Forelimb muscle (tissue), 1 donor: Measurements from ENCODE around the gene EPB41L4A. TPM values are rescaled to one million over a fixed set of nuclear protein-coding genes. Genes with fewer than 3 reads are reported as not detected.

Experiments
- DNase-seq: peaks from one replicate; pipeline ENCODE4 v3.0.0-alpha.2; 2013; ENCODE audit warnings: low read depth
- polyA plus RNA-seq: library from polyadenylated mRNA; unstranded; fragments of 120-200 nt; gene quantifications from one replicate; pipeline ENCODE4 v1.2.1, GENCODE V29; 2013; ENCODE audit not compliant: insufficient read length

The EPB41L4A gene
- polyA plus RNA-seq, 1 donor, result 5.2 TPM

- DNase-seq, result no peak
These were observed 62.7 kb downstream of the EPB41L4A start for GRCh38 chr5:112356178-112356956.

DNA sequence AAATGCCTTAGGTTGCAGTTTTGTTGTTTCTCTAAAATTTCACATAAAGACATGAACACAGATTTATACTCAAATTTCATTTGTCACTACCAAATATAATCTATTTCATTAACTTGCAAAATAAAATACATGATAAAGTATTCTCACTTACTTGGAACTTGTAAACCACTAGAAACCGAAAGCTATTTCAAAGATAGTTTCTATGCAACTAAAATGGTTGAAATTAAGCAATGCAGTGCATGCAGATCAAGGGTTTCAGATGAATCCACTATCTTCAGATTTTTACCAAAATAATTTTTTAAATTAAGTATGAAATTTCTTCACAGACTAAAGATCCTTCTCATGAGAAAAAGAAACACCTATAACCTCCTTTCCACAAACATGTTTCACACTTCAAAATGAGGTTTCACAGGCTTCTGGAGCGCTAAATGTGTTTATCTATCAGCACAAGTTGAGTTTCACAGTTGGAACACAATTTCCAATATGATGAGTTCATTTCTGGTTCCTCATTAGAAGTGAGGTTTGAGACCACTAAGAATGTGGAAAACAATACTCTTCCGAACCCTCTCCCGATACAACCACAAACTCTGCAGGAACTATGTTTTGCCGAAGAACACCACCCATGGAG lies 63.9 kb downstream of the EPB41L4A start:
- DNase-seq, result no peak

DNA sequence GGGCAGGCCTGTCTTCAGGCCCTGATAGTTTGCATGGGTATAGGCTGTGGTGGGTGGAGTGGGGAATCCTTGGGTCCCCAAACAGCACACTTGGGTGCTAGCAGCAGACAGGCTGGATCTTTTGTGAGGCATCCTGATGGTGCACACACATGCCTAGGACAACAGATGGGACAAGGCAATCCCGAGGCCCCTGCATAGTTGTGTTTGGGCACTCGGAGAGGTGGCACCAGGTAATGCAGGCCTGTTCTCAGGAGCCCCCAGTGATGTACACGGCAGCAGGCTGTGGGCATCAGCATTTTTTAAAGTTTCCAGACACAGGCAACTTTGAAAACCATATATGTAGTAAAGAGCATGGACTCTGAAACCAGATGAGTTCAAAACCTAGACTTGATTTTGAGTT lies 65.4 kb downstream of the EPB41L4A start:
- DNase-seq, result no peak

- no peak for DNase-seq
These were observed 67.9 kb downstream of the EPB41L4A start for GRCh38 chr5:112351225-112351624.

DNA sequence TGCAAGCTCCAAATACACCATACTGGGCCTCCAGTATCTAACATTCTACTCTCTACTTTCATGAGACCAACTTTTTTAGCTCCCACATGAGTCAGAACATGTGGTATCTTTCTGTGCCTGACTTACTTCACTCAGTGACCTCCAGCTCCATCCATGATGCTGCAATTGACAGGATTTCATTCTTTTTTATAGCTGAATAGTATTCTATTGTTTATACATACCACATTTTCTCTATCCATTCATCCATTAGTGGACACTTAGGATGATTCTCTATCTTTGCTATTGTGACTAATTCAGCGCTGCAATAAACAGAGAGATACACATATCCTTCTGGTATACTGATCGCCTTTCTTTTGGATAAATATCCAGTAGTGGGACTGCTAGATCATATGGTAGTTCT lies 68.5 kb downstream of the EPB41L4A start:
- DNase-seq, result no peak

- DNase-seq, result no peak
These were observed 69.7 kb downstream of the EPB41L4A start for GRCh38 chr5:112349371-112349770.

- no peak for DNase-seq
These were observed 70.2 kb downstream of the EPB41L4A start for GRCh38 chr5:112348915-112349314.

- DNase-seq, result no peak
These were observed 70.7 kb downstream of the EPB41L4A start for GRCh38 chr5:112348387-112348786.

- no peak for DNase-seq
These were observed 72.5 kb downstream of the EPB41L4A start for GRCh38 chr5:112346411-112347044.

DNA sequence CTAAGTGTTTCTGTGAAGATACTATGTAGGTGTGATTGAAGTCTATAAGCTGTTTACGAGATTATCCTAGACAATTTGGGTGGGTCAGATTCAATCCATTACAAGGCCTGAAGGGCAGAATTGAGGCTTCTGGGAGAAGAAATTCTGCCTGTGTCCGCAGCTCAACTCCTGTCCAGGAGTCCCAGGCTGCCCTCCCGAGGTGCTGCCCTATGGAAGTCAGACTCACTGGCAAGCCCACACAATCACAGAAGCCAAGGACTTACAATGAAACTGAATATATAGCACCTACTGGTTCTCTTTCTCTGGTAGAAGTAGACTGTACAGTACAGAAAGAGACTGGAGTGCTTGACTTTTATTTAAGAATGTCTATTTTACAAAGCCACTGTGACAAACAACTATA lies 74.5 kb downstream of the EPB41L4A start:
- no peak for DNase-seq

- DNase-seq, result no peak
These were observed 76.7 kb downstream of the EPB41L4A start for GRCh38 chr5:112342389-112342788.

- no peak for DNase-seq
These were observed 79.3 kb downstream of the EPB41L4A start for GRCh38 chr5:112339761-112340160.

DNA sequence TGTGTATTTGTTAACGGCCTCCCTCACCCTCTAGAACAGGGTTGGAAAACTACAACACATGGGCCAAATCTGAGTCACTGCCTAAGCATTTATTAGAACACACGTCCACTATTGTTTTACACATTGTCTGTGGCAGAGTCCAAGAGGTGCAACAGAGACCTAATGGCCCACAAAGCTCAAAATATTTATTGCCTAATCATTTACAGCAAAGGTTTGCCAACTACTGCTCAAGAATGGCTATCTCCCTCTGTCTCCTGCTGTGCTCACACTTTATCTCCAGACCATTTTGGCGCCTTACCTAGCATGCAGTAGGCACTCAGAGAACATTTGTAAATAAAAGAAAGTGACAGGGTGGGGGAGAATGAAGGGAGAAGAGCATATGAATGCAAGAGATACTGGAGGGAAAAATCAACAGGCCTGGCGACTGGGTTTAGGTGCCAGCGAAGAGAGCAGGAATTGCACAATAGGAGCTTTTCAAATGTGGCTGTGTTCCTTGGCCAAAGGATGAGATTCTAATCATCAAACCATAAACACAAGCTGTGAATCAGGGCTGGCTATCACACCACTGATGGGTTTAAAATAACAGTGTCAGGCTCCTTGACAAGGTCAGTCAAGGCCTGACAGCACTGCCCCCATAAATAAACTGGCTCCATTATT lies 80.3 kb downstream of the EPB41L4A start:
- DNase-seq, result no peak

GRCh38 chr5:112333331-112333781 lies 85.7 kb downstream of the EPB41L4A start:
- no peak for DNase-seq

GRCh38 chr5:112331892-112332291 lies 87.2 kb downstream of the EPB41L4A start:
- no peak for DNase-seq

DNA sequence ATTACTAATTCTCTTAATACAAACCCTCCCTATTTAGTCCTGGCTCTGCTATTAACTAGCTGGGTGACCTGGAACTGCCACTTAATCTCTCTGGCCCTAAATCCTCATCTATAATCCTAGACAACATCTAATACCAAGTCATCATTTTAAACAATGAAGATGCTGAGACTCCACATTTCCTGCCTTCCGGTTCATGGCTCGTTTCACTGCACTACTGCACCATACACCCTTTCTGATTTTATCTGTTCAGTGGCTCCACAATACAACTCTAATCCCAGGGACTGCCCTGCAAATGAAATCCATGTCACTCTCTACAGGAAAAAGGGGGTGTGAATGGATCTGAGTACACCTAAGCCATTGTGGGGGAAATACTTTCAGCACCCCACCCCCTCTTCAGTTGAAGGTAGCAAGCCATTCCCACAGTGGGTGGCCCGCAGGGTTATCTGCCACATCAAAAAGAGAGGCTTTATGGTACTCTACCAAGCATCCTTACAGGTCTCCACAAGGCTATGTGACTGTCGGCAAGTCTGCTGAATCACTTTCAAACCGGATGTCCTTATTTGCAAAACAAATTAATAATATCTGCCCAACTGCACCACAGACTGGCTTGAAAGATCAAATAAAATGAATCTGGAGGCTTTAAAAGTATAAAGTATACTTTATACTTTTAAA lies 89.5 kb downstream of the EPB41L4A start:
- no peak for DNase-seq

- DNase-seq, result no peak
These were observed 95.9 kb downstream of the EPB41L4A start for GRCh38 chr5:112323166-112323565.

- no peak for DNase-seq
These were observed 98.7 kb downstream of the EPB41L4A start for GRCh38 chr5:112320408-112320807.

GRCh38 chr5:112318346-112318745 lies 100.7 kb downstream of the EPB41L4A start:
- DNase-seq, result no peak

GRCh38 chr5:112317866-112318265 lies 101.2 kb downstream of the EPB41L4A start:
- no peak for DNase-seq

DNA sequence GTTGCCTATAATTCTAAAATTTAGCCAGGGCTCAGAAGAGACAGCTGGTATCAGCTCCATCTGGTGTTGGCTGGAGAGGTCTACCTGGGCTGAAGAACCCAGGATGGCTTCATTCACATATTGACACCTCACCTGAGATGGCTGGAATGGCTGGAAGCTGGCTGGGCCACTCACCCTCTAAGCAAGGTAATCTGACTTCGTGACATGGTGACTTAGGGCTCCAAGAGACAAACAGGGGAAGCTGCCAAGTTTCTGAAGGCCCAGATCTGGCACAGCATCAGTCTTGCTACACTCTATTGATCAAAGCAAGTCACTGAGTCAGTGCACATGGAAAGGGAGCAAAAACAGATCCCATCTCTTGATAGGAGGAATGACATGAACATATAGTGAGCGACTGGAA lies 102.3 kb downstream of the EPB41L4A start:
- no peak for DNase-seq

DNA sequence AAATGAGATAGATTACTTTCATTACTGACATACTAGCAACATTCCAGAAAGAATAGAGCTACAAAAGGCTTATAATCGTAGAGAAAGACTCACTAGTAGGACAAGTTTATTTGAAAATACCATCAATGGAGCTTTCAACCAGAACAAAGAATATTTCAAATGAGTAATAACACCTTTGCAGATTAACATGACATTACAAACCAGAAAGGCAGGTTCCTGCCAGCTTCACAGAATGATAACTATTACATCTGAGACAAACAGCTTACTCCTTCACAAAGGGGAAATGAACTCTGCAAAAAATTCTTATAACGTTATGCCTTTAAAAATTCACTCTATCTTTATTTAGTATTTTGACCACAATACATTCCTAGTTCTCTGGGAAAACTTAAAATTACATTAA lies 103.1 kb downstream of the EPB41L4A start:
- DNase-seq, result no peak
